ENCODE results near the gene JOSD2.
A peak's percentile ranks its signal among the peaks of the same experiment; 100 is the strongest.
"Not testable (repeated sequence)": the region's sequence is repeated elsewhere in the genome, so short reads cannot be mapped to it uniquely, and the experiment has no call there.

JOSD2 gene

GRCh38 chr19:50477751-50478515 lies 33.1 kb downstream of the JOSD2 start:
- DNase-seq (ENCODE audit: low read depth): no peak
- no peak overlapping the region for H3K4me3 ChIP-seq (ENCODE audit: control insufficient read depth, low read depth, low read length)
- TF ChIP-seq, protein P1, sequence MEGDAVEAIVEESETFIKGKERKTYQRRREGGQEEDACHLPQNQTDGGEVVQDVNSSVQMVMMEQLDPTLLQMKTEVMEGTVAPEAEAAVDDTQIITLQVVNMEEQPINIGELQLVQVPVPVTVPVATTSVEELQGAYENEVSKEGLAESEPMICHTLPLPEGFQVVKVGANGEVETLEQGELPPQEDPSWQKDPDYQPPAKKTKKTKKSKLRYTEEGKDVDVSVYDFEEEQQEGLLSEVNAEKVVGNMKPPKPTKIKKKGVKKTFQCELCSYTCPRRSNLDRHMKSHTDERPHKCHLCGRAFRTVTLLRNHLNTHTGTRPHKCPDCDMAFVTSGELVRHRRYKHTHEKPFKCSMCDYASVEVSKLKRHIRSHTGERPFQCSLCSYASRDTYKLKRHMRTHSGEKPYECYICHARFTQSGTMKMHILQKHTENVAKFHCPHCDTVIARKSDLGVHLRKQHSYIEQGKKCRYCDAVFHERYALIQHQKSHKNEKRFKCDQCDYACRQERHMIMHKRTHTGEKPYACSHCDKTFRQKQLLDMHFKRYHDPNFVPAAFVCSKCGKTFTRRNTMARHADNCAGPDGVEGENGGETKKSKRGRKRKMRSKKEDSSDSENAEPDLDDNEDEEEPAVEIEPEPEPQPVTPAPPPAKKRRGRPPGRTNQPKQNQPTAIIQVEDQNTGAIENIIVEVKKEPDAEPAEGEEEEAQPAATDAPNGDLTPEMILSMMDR (IDR thresholded peaks at IDR 0.05; ENCODE audit: control insufficient read depth, insufficient read depth, low read depth, low read length, missing control alignments): no peak

DNA sequence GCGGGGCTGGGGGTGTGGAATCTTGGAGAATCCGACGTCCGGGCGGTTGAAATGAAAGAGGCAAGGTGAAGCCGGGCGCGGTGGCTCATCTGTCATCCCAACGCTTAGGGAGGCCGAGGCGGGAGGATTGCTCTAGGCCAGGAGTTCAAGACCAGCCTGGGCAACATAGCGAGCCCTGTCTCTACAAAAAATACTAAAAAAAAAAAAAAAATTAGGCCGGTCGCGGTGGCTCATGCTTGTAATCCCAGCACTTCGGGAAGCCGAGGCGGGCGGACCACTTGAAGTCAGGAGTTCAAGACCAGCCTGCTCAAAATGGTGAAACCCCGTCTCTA lies 34.1 kb downstream of the JOSD2 start:
- no peak for DNase-seq (ENCODE audit: low read depth)
- TF ChIP-seq, protein P1 (IDR thresholded peaks at IDR 0.05; ENCODE audit: control insufficient read depth, insufficient read depth, low read depth, low read length, missing control alignments): no peak
- peak overlapping the region; percentile 65 for H3K4me3 ChIP-seq (ENCODE audit: control insufficient read depth, low read depth, low read length)

DNA sequence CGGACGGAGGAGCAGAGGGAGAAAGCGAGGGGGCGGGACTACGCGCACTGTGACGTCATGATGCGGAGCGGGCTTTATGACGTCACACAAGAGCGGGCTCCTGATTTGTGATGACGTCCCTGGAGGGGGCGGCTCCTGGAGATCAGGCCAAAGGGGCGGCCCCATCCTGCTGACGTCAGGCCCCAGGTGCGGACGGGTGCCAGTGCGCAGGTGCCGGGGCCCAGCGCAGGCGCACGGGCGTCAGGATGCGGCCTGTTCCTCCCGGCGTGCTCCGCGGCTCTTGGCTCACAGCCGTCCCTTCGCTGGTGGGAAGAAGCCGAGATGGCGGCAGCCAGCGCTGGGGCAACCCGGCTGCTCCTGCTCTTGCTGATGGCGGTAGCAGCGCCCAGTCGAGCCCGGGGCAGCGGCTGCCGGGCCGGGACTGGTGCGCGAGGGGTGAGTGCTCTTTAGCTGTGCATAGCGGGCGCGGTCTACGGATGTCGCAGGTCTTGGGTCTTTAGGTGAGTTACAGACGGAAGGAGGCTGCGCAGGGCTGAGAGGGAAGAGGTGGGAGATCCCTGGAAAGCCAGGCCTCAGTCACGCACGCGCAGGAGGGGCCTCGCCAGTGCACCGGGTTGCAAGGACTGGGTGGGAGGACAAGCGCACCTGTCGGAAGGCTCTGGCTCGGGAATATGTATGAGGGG lies 34.6 kb downstream of the JOSD2 start, which contains the start of the genes EMC10 and GARIN5A:
Gene EMC10 (plus strand): TSS at position 284 of the 683 bp plus-strand sequence. CDS start 38 bp downstream, at position 322.
Gene GARIN5A (minus strand): TSS at position 625 of the 683 bp plus-strand sequence. CDS start 460 bp downstream, at position 165.
- H3K4me3 ChIP-seq (ENCODE audit: control insufficient read depth, low read depth, low read length): peak within 1 kb of the TSS; percentile 65
- peak; percentile 52 for DNase-seq (ENCODE audit: low read depth)
- TF ChIP-seq, protein P1 (IDR thresholded peaks at IDR 0.05; ENCODE audit: control insufficient read depth, insufficient read depth, low read depth, low read length, missing control alignments): no peak

GRCh38 chr19:50475736-50476223 lies 35.2 kb downstream of the JOSD2 start:
- no peak for DNase-seq (ENCODE audit: low read depth)
- TF ChIP-seq, protein P1 (IDR thresholded peaks at IDR 0.05; ENCODE audit: control insufficient read depth, insufficient read depth, low read depth, low read length, missing control alignments): no peak
- no peak overlapping the region for H3K4me3 ChIP-seq (ENCODE audit: control insufficient read depth, low read depth, low read length)

- DNase-seq (ENCODE audit: low read depth): no peak
- H3K4me3 ChIP-seq (ENCODE audit: control insufficient read depth, low read depth, low read length): no peak overlapping the region
- TF ChIP-seq, protein P1 (IDR thresholded peaks at IDR 0.05; ENCODE audit: control insufficient read depth, insufficient read depth, low read depth, low read length, missing control alignments): no peak
Measured at GRCh38 chr19:50475101-50475568, 35.9 kb downstream of the JOSD2 start.

- H3K4me3 ChIP-seq (ENCODE audit: control insufficient read depth, low read depth, low read length); DNase-seq (ENCODE audit: low read depth): not testable (repeated sequence)
Measured at GRCh38 chr19:50473336-50473735, 37.7 kb downstream of the JOSD2 start.

GRCh38 chr19:50468818-50469217 lies 42.2 kb downstream of the JOSD2 start:
- H3K4me3 ChIP-seq (ENCODE audit: control insufficient read depth, low read depth, low read length): no peak overlapping the region
- DNase-seq (ENCODE audit: low read depth): no peak
- TF ChIP-seq, protein P1 (IDR thresholded peaks at IDR 0.05; ENCODE audit: control insufficient read depth, insufficient read depth, low read depth, low read length, missing control alignments): no peak

Data from AG09309 (cell line).